Measurements from ENCODE around the gene ADGRA1.

DNA sequence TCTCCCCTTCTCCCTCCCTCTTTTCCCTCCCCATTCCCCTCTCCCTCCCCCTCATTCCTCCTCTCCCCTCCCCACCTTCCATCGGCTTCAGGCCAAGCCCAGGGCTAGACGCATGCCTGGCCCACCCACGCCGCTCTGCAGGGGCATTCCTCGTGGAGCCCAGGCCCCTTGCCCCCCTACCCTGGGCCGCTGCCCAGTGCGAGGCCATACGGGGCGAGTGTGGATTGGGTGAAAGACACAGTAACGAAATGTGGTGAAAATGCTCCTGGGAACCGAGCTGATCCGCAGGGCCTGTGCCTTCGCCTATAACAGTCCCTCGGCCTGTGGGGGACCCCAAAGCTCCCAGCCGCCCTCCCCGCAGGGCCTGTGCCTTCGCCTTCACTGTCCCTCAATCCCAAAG is 28.3 kb downstream of the ADGRA1 start:
- TF ChIP-seq POLR2A (IDR thresholded peaks at IDR 0.05) = no peak
- no peak for TF ChIP-seq EP300 (IDR thresholded peaks at IDR 0.05)

Measured in sigmoid colon (tissue), 4 donors.